ENCODE results near the gene FUT6. TPM values are rescaled to one million over a fixed set of nuclear protein-coding genes. Genes with fewer than 3 reads are reported as not detected.

FUT6 gene
- total RNA-seq, 2 donors from 2014 or later, result not detected

DNA sequence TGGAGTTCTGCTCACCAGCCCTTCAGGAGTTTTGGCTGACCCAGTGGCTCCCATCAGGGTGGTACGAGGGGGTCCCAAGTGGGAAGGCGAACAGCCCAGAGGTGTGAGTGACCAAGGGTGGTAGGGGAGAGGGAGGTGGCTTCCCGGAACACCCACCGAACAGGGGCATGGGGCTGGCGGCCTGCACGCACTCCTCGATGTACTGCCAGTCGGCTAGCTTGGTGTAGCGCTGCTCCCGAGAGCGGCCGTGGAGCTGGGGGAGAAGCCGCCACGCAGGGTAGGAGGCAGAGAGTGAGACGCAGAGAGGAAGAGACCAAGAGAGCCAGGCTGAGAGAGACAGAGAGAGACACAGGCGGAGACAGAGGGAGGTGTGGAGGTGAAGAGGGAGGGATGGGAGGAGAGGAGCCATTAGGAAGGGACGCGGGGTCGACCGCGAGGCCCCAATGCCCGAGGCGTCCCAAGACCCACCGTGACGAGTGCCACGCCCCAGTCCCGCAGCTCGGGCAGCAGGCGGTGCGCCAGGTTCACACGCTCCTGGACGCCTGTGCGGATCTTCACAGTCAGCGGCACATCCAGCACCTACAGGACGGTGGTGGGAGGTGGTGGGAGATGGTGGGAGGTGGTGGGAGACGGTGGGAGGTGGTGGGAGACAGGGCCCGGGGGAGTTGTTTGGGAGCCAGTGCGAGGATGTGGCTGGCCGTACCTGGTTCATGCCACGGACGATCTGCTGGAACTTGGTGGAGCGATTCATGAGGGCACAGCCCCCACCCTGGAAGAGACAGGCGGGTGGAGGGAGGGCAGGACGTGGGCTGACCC, 52.7 kb downstream of the FUT6 start:
- 95% methylated on average over 28 to 44 of the region's 44 CpGs for WGBS, 2 experiments (ENCODE audit: insufficient coverage in 1 of 2, insufficient read length in 1 of 2)
- no peak overlapping the region for H3K27ac ChIP-seq (ENCODE audit: low read depth, low read length)
- no peak for DNase-seq
- no peaks in the 10 kb centered on the region for H3K27me3 ChIP-seq (ENCODE audit: control insufficient read depth, insufficient read depth, low read length, poor library complexity, severe bottlenecking)
- no peak overlapping the region for H3K9ac ChIP-seq (ENCODE audit: extremely low read depth, low read length, poor library complexity, severe bottlenecking)
- Mint-ChIP-seq H3K36me3 (ENCODE audit: low read depth) (peaks cover 35% of the 10 kb centered on the region), H3K4me3 (no peak overlapping the region), H3K27ac (no peak overlapping the region), H3K4me1 (peaks cover 3% of the 10 kb centered on the region), H3K9me3 (peaks cover 3% of the 10 kb centered on the region), H3K27me3 (ENCODE audit: insufficient read depth) (no peaks in the 10 kb centered on the region)
- H3K4me3 ChIP-seq (ENCODE audit: low read length), result no peak overlapping the region
- H3K9me3 ChIP-seq (ENCODE audit: control insufficient read depth, low read length), result no peaks in the 10 kb centered on the region
- H3K36me3 ChIP-seq (ENCODE audit: control insufficient read depth, insufficient read depth, low read length), result peaks cover 29% of the 10 kb centered on the region
- no peak for TF ChIP-seq CTCF (conservative IDR thresholded peaks at IDR 0.05)
- H3K4me1 ChIP-seq (ENCODE audit: control insufficient read depth, insufficient read depth, low read length), result peaks cover 4% of the 10 kb centered on the region

GRCh38 chr19:5785423-5785822, 54.1 kb downstream of the FUT6 start:
- Mint-ChIP-seq H3K27me3 (ENCODE audit: insufficient read depth) (no peaks in the 10 kb centered on the region), H3K4me3 (no peak overlapping the region), H3K27ac (no peak overlapping the region), H3K4me1 (peaks cover 3% of the 10 kb centered on the region), H3K9me3 (no peaks in the 10 kb centered on the region), H3K36me3 (ENCODE audit: low read depth) (peaks cover 34% of the 10 kb centered on the region)
- no peak for DNase-seq
- no peak for TF ChIP-seq CTCF (conservative IDR thresholded peaks at IDR 0.05)
- Histone ChIP-seq H3K9ac (ENCODE audit: extremely low read depth, low read length, poor library complexity, severe bottlenecking) (no peak overlapping the region), H3K9me3 (ENCODE audit: control insufficient read depth, low read length) (no peaks in the 10 kb centered on the region), H3K4me1 (ENCODE audit: control insufficient read depth, insufficient read depth, low read length) (peaks cover 4% of the 10 kb centered on the region), H3K36me3 (ENCODE audit: control insufficient read depth, insufficient read depth, low read length) (peaks cover 29% of the 10 kb centered on the region), H3K4me3 (ENCODE audit: low read length) (no peak overlapping the region), H3K27ac (ENCODE audit: low read depth, low read length) (no peak overlapping the region), H3K27me3 (ENCODE audit: control insufficient read depth, insufficient read depth, low read length, poor library complexity, severe bottlenecking) (no peaks in the 10 kb centered on the region)
- WGBS, 2 experiments (ENCODE audit: insufficient coverage in 1 of 2, insufficient read length in 1 of 2), result 97% methylated on average over 28 to 37 of the region's 37 CpGs

- no peak within 1 kb of the TSS for H3K4me3 ChIP-seq (ENCODE audit: low read length)
- no peak for DNase-seq
- no peaks in the 10 kb centered on the region for H3K9me3 ChIP-seq (ENCODE audit: control insufficient read depth, low read length)
- Mint-ChIP-seq H3K9me3 (no peaks in the 10 kb centered on the region), H3K4me3 (no peak within 1 kb of the TSS), H3K4me1 (no peaks in the 10 kb centered on the region), H3K27me3 (ENCODE audit: insufficient read depth) (no peaks in the 10 kb centered on the region), H3K27ac (no peak within 1 kb of the TSS), H3K36me3 (ENCODE audit: low read depth) (peaks cover 26% of the 10 kb centered on the region)
- no peak within 1 kb of the TSS for H3K27ac ChIP-seq (ENCODE audit: low read depth, low read length)
- 96% methylated on average over 15 of the region's 15 CpGs; no CpG with 5 or more reads in 1 of the 2 experiments for WGBS, 2 experiments (ENCODE audit: insufficient coverage in 1 of 2, insufficient read length in 1 of 2)
- H3K36me3 ChIP-seq (ENCODE audit: control insufficient read depth, insufficient read depth, low read length), result peaks cover 24% of the 10 kb centered on the region
- no peaks in the 10 kb centered on the region for H3K27me3 ChIP-seq (ENCODE audit: control insufficient read depth, insufficient read depth, low read length, poor library complexity, severe bottlenecking)
- no peak within 1 kb of the TSS for H3K9ac ChIP-seq (ENCODE audit: extremely low read depth, low read length, poor library complexity, severe bottlenecking)
- TF ChIP-seq CTCF (conservative IDR thresholded peaks at IDR 0.05), result no peak
- H3K4me1 ChIP-seq (ENCODE audit: control insufficient read depth, insufficient read depth, low read length), result no peaks in the 10 kb centered on the region
These were observed 54.8 kb downstream of the FUT6 start, which contains the start of gene PRR22 for GRCh38 chr19:5784581-5785147. Gene PRR22, minus strand, starts transcription at chr19:5784746. Its CDS starts 86 bp downstream, at chr19:5784660.
